Loucy (cell line): Measurements from ENCODE around the gene GABBR1.

Source experiments
- H2AFZ ChIP-seq: fragments of 200-600 bp; sonication (generic); 2 replicates; pipeline ENCODE4 v1.6.0; 2016; ENCODE audit warnings: antibody characterized with exemption, mild to moderate bottlenecking, low read length, moderate library complexity
- H3F3A ChIP-seq: fragments of 200-600 bp; 2 replicates; pipeline ENCODE4 v1.6.0; 2016; ENCODE audit warnings: antibody characterized with exemption, low read depth, mild to moderate bottlenecking
- H3K27me3 ChIP-seq: fragments of 200-600 bp; sonication (generic); 2 replicates; pipeline ENCODE4 v1.6.1; 2014; ENCODE audit warnings: low read length, mild to moderate bottlenecking; ENCODE audit not compliant: insufficient read depth, poor library complexity, severe bottlenecking
- H3K36me3 ChIP-seq: fragments of 200-600 bp; sonication (generic); 2 replicates; pipeline ENCODE4 v1.6.1; 2016; ENCODE audit warnings: low read length; ENCODE audit not compliant: insufficient read depth
- H3K4me1 ChIP-seq: fragments of 200-600 bp; sonication (generic); 2 replicates; pipeline ENCODE4 v1.5.1; 2014; ENCODE audit warnings: low read length, mild to moderate bottlenecking; ENCODE audit not compliant: insufficient read depth, poor library complexity, severe bottlenecking
- H3K4me2 ChIP-seq: fragments of 200-600 bp; sonication (generic); 2 replicates; pipeline ENCODE4 v1.6.0; 2014; ENCODE audit warnings: antibody characterized with exemption, low read length, low read depth, mild to moderate bottlenecking; ENCODE audit not compliant: poor library complexity, severe bottlenecking
- H3K4me3 ChIP-seq: fragments of 200-600 bp; sonication (generic); 2 replicates; pipeline ENCODE4 v1.5.1; 2014; ENCODE audit warnings: low read length, mild to moderate bottlenecking, mixed read lengths; ENCODE audit not compliant: poor library complexity, severe bottlenecking
- H3K79me2 ChIP-seq: fragments of 200-600 bp; sonication (generic); 2 replicates; pipeline ENCODE4 v1.6.1; 2014; ENCODE audit warnings: low read length; ENCODE audit not compliant: insufficient read depth
- H3K9ac ChIP-seq: fragments of 200-600 bp; sonication (generic); 2 replicates; pipeline ENCODE4 v1.6.0; 2014; ENCODE audit warnings: mild to moderate bottlenecking, low read depth, low read length, moderate library complexity; ENCODE audit not compliant: poor library complexity, severe bottlenecking
- H3K9me2 ChIP-seq: fragments of 200-600 bp; sonication (generic); replicated peaks from 2 replicates; pipeline ENCODE4 v1.6.1; 2016; ENCODE audit warnings: low read depth, low read length, mixed read lengths
- H3K9me3 ChIP-seq: fragments of 200-600 bp; sonication (generic); 2 replicates; pipeline ENCODE4 v1.6.1; 2014; ENCODE audit warnings: mild to moderate bottlenecking, antibody characterized with exemption, low read length, low read depth; ENCODE audit not compliant: insufficient read depth
- H4K20me1 ChIP-seq: fragments of 200-600 bp; sonication (generic); 2 replicates; pipeline ENCODE4 v1.6.0; 2014; ENCODE audit warnings: antibody characterized with exemption, low read length, mild to moderate bottlenecking; ENCODE audit not compliant: insufficient read depth, poor library complexity, severe bottlenecking
- CTCF ChIP-seq: fragments of 200-600 bp; sonication (generic); conservative IDR thresholded peaks from 2 replicates; pipeline ENCODE4 v1.5.1; 2014; ENCODE audit warnings: mild to moderate bottlenecking, antibody characterized with exemption, low read length
- EZH2phosphoT487 ChIP-seq: fragments of 200-600 bp; IDR thresholded peaks from 2 replicates; pipeline ENCODE4 v1.6.1; 2018; ENCODE audit warnings: antibody characterized with exemption, mild to moderate bottlenecking, moderate library complexity, borderline replicate concordance

Gene GABBR1

GRCh38 chr6:29532320-29532951 is 100.5 kb downstream of the GABBR1 start:
- TF ChIP-seq CTCF (no peak), EZH2phosphoT487 (no peak)
- Histone ChIP-seq H3K4me2 (no peak overlapping the region), H3K79me2 (no peaks in the 10 kb centered on the region), H3K36me3 (no peaks in the 10 kb centered on the region), H3K9me3 (no peaks in the 10 kb centered on the region), H3K4me1 (peaks cover 10% of the 10 kb centered on the region), H3F3A (no peaks in the 10 kb centered on the region), H3K9me2 (no peaks in the 10 kb centered on the region), H2AFZ (no peak overlapping the region), H3K27me3 (no peaks in the 10 kb centered on the region), H4K20me1 (no peaks in the 10 kb centered on the region), H3K4me3 (no peak overlapping the region), H3K9ac (no peak overlapping the region)

GRCh38 chr6:29531668-29532067 is 101.3 kb downstream of the GABBR1 start:
- Histone ChIP-seq H3K36me3 (no peaks in the 10 kb centered on the region), H3K9ac (no peak overlapping the region), H3K4me2 (no peak overlapping the region), H4K20me1 (no peaks in the 10 kb centered on the region), H3K9me3 (no peaks in the 10 kb centered on the region), H3K4me3 (no peak overlapping the region), H3K27me3 (no peaks in the 10 kb centered on the region), H3K9me2 (no peaks in the 10 kb centered on the region), H3K79me2 (no peaks in the 10 kb centered on the region), H3K4me1 (peaks cover 17% of the 10 kb centered on the region), H3F3A (no peaks in the 10 kb centered on the region), H2AFZ (no peak overlapping the region)
- TF ChIP-seq EZH2phosphoT487, result no peak
- TF ChIP-seq CTCF, result no peak

GRCh38 chr6:29530671-29531310 is 102.2 kb downstream of the GABBR1 start:
- Histone ChIP-seq H3K9me2 (no peaks in the 10 kb centered on the region), H3K4me1 (peaks cover 26% of the 10 kb centered on the region), H2AFZ (no peak overlapping the region), H3K9me3 (no peaks in the 10 kb centered on the region), H3F3A (no peaks in the 10 kb centered on the region), H3K36me3 (no peaks in the 10 kb centered on the region), H3K9ac (no peak overlapping the region), H3K79me2 (no peaks in the 10 kb centered on the region), H3K4me3 (no peak overlapping the region), H3K27me3 (no peaks in the 10 kb centered on the region), H4K20me1 (no peaks in the 10 kb centered on the region), H3K4me2 (no peak overlapping the region)
- TF ChIP-seq EZH2phosphoT487, result no peak
- TF ChIP-seq CTCF, result no peak
